H1 (cell line): ENCODE measurements around the gene PTGER3. TPM values are rescaled to one million over a fixed set of nuclear protein-coding genes. Genes with fewer than 3 reads are reported as not detected.

Experiments used
- CTCF ChIA-PET: fragments of 300-600 bp; sonication (Branson Sonifier 250); formaldehyde crosslinking; loops from one replicate; lab custom pipeline; 2021; ENCODE audit not compliant: partially characterized antibody; lab: Charles Lee
- POLR2A ChIA-PET: fragments of 300-600 bp; sonication (Branson Sonifier 250); formaldehyde crosslinking; loops from one replicate; lab custom pipeline; 2021; ENCODE audit warnings: inconsistent platforms; ENCODE audit not compliant: partially characterized antibody; lab: Charles Lee
- DNase-seq, 2 experiments: peaks; one replicate each; pipeline versions ENCODE4 v3.0.0 to v3.0.0-alpha.2; 2010 to 2022; ENCODE audit warnings: low spot score in 2 of 2, low read depth in 1 of 2, mixed read lengths in 1 of 2
- FAIRE-seq: peaks from 2 replicates; lab custom pipeline; 2011; peaks lifted over from hg19 to GRCh38; lab: Jason Lieb, UNC
- H2AFZ ChIP-seq: 2 replicates; pipeline ENCODE4 v1.8.1; 2012; ENCODE audit warnings: low read length, inconsistent platforms
- H2AK5ac ChIP-seq: 2 replicates; pipeline ENCODE4 v1.6.1; 2013; ENCODE audit warnings: low read depth, low read length
- H2BK120ac ChIP-seq: replicated peaks from 2 replicates; pipeline ENCODE3; 2013; ENCODE audit warnings: low read depth, low read length, inconsistent platforms
- H2BK12ac ChIP-seq: 2 replicates; pipeline ENCODE4 v1.6.1; 2013; ENCODE audit warnings: low read depth, low read length
- H2BK15ac ChIP-seq: 2 replicates; pipeline ENCODE4 v1.6.1; 2013; ENCODE audit warnings: low read length
- H2BK20ac ChIP-seq: 2 replicates; pipeline ENCODE4 v1.6.1; 2013; ENCODE audit warnings: low read length
- H2BK5ac ChIP-seq: 2 replicates; pipeline ENCODE4 v1.6.1; 2013; ENCODE audit warnings: low read depth, low read length
- H3K14ac ChIP-seq: 2 replicates; pipeline ENCODE4 v1.6.1; 2013; ENCODE audit warnings: inconsistent platforms; ENCODE audit not compliant: insufficient read length
- H3K18ac ChIP-seq: 2 replicates; pipeline ENCODE4 v1.6.1; 2013; ENCODE audit warnings: low read length; ENCODE audit errors: extremely low read depth
- H3K23ac ChIP-seq: 2 replicates; pipeline ENCODE4 v1.6.1; 2013; ENCODE audit warnings: inconsistent platforms; ENCODE audit not compliant: insufficient read length
- H3K23me2 ChIP-seq: 2 replicates; pipeline ENCODE4 v1.6.1; 2013; ENCODE audit warnings: low read depth, low read length
- H3K27ac ChIP-seq: 2 replicates; pipeline ENCODE4 v1.6.1; 2011; ENCODE audit warnings: low read depth, low read length, inconsistent platforms
- H3K27me3 ChIP-seq, 4 experiments: replicated peaks in 1 of 4; 1 replicate in 1 of 4; 2 replicates in 3 of 4; pipeline versions ENCODE4 v1.6.1 to v1.8.1; 2011 to 2013; ENCODE audit warnings: low read length in 3 of 4, mild to moderate bottlenecking in 3 of 4, inconsistent platforms in 2 of 4, mixed read lengths in 2 of 4, moderate library complexity in 1 of 4; ENCODE audit not compliant: control insufficient read depth in 3 of 4, insufficient read depth in 3 of 4; ENCODE audit errors: extremely low read depth in 1 of 4
- H3K36me3 ChIP-seq, 4 experiments: 2 replicates each; pipeline versions ENCODE4 v1.6.1 to v1.8.1; 2011 to 2013; ENCODE audit warnings: mild to moderate bottlenecking in 4 of 4, low read length in 3 of 4, moderate library complexity in 2 of 4, control low read depth in 1 of 4, inconsistent platforms in 1 of 4; ENCODE audit not compliant: insufficient read depth in 4 of 4, control insufficient read depth in 2 of 4
- H3K4ac ChIP-seq: replicated peaks from 2 replicates; pipeline ENCODE3; 2013; ENCODE audit warnings: low read length, low read depth, mixed read lengths, inconsistent platforms; ENCODE audit not compliant: insufficient read length
- H3K4me1 ChIP-seq, 4 experiments: replicated peaks in 1 of 4; 1 replicate in 1 of 4; 2 replicates in 3 of 4; pipeline versions ENCODE4 v1.6.1 to v1.8.1; 2011 to 2013; ENCODE audit warnings: low read length in 3 of 4, inconsistent platforms in 2 of 4, mixed read lengths in 1 of 4; ENCODE audit not compliant: insufficient read depth in 4 of 4, control insufficient read depth in 3 of 4
- H3K4me2 ChIP-seq, 2 experiments: 2 replicates each; pipeline versions ENCODE4 v1.6.1 to v1.8.1; 2011 to 2013; ENCODE audit warnings: low read depth in 2 of 2, low read length in 2 of 2, control low read depth in 1 of 2, inconsistent platforms in 1 of 2, mild to moderate bottlenecking in 1 of 2; ENCODE audit not compliant: insufficient read depth in 1 of 2
- H3K4me3 ChIP-seq, 4 experiments: fragments of 200-600, 300-600 bp in 1 of 4; sonication (generic), shearing (Covaris generic), sonication (Bioruptor Twin) in 1 of 4; 2 replicates each; pipeline versions ENCODE4 v1.5.1 to v1.8.1; 2011 to 2016; ENCODE audit warnings: low read length in 4 of 4, low read depth in 3 of 4, control low read depth in 2 of 4, inconsistent platforms in 2 of 4, mild to moderate bottlenecking in 2 of 4, mixed read lengths in 1 of 4, moderate library complexity in 1 of 4; ENCODE audit not compliant: insufficient read depth in 2 of 4; ENCODE audit errors: extremely low read depth in 1 of 4
- H3K56ac ChIP-seq: replicated peaks from 2 replicates; pipeline ENCODE3; 2013; ENCODE audit warnings: low read depth, mild to moderate bottlenecking, mixed read lengths, low read length, inconsistent platforms; ENCODE audit not compliant: insufficient read length
- H3K79me1 ChIP-seq: 2 replicates; pipeline ENCODE4 v1.6.1; 2013; ENCODE audit warnings: low read depth, low read length, control low read depth
- H3K79me2 ChIP-seq, 2 experiments: 2 replicates each; pipeline versions ENCODE4 v1.6.1 to v1.8.1; 2012 to 2013; ENCODE audit warnings: low read length in 2 of 2, mild to moderate bottlenecking in 2 of 2, inconsistent platforms in 1 of 2; ENCODE audit not compliant: insufficient read depth in 2 of 2, control insufficient read depth in 1 of 2
- H3K9ac ChIP-seq, 4 experiments: replicated peaks in 1 of 4; 1 replicate in 1 of 4; 2 replicates in 3 of 4; pipeline versions ENCODE4 v1.6.1 to v1.8.1; 2011 to 2013; ENCODE audit warnings: low read depth in 3 of 4, low read length in 3 of 4, control low read depth in 2 of 4, mild to moderate bottlenecking in 2 of 4, moderate library complexity in 2 of 4, inconsistent platforms in 1 of 4; ENCODE audit errors: extremely low read depth in 1 of 4
- H3K9me3 ChIP-seq, 2 experiments: 2 replicates each; pipeline versions ENCODE4 v1.6.1 to v1.8.1; 2012 to 2013; ENCODE audit warnings: mild to moderate bottlenecking in 2 of 2, moderate library complexity in 2 of 2, control low read depth in 1 of 2, inconsistent platforms in 1 of 2, low read depth in 1 of 2, low read length in 1 of 2, mixed read lengths in 1 of 2; ENCODE audit not compliant: insufficient read depth in 2 of 2
- H4K20me1 ChIP-seq, 2 experiments: replicated peaks in 1 of 2; 2 replicates each; pipeline versions ENCODE3 to v1.8.1; 2011 to 2013; ENCODE audit warnings: inconsistent platforms in 2 of 2, low read length in 2 of 2, mild to moderate bottlenecking in 1 of 2; ENCODE audit not compliant: insufficient read depth in 2 of 2, control insufficient read depth in 1 of 2
- H4K5ac ChIP-seq: 2 replicates; pipeline ENCODE4 v1.6.1; 2013; ENCODE audit warnings: low read length, low read depth, mixed read lengths, inconsistent platforms; ENCODE audit not compliant: insufficient read length
- H4K8ac ChIP-seq: 2 replicates; pipeline ENCODE4 v1.8.0; 2013; ENCODE audit warnings: mild to moderate bottlenecking, moderate library complexity, low read length, inconsistent platforms; ENCODE audit not compliant: insufficient read depth; ENCODE audit errors: extremely low read depth
- H4K91ac ChIP-seq: replicated peaks from 2 replicates; pipeline ENCODE3; 2013; ENCODE audit warnings: low read length, mixed read lengths, inconsistent platforms; ENCODE audit not compliant: insufficient read length
- ZNF274 ChIP-seq: IDR thresholded peaks from 2 replicates; pipeline ENCODE4 v1.7.0; 2012; ENCODE audit warnings: low read length, borderline replicate concordance; ENCODE audit errors: extremely low read depth
- WGBS, 2 experiments: shearing (Covaris generic) in 1 of 2; methylation state at CpG; one replicate each; pipeline versions ENCODE4 v1.1.6 to v1.1.7; 2013 to 2015; ENCODE audit warnings: low lambda C conversion rate in 2 of 2, mixed read lengths in 2 of 2, inconsistent platforms in 1 of 2, low coverage in 1 of 2, missing lambda C conversion rate in 1 of 2; ENCODE audit not compliant: insufficient replicate concordance in 2 of 2, insufficient coverage in 1 of 2, insufficient read length in 1 of 2; ENCODE audit errors: extremely low coverage in 1 of 2, missing lambda C conversion rate in 1 of 2; 5-methylcytosine and 5-hydroxymethylcytosine counted together
- polyA plus RNA-seq, 7 experiments: library from polyadenylated mRNA; depleted of rRNA in 3 of 7; stranded (reverse) in 5 of 7; unstranded in 2 of 7; fragments of >200 nt in 5 of 7; fragments of 200-250 nt in 2 of 7; gene quantifications; 1 replicate in 5 of 7; 2 replicates in 1 of 7; 4 replicates in 1 of 7; pipeline versions ENCODE4 v1.2.1 to v1.2.3, GENCODE V29; 2011 to 2013; ENCODE audit warnings: missing spikeins in 2 of 7, mixed read lengths in 2 of 7
- total RNA-seq: library from RNA; stranded (reverse); fragmentation: NEBNext Ultra II Directional; extraction: Animal tissue kit (Norgen Biotek cat#: 25700); gene quantifications from 2 replicates; pipeline ENCODE4 v1.2.1, GENCODE V29; 2021

The PTGER3 gene
- total and polyA plus RNA-seq, 2 of the 8 experiments (the other 6 are each of a cell fraction or from before 2014, with no cell fraction given), result 0.38 to 0.82 TPM

GRCh38 chr1:70930062-70930461 is 117.6 kb downstream of the PTGER3 start:
- CTCF ChIA-PET, result interaction anchor here (0.8 kb wide), 1 partner anchor 245 kb away, joined by 3 read pairs; no protein-coding TSS in a partner anchor
- Histone ChIP-seq H3K9me3 (0 out of 4 replicates have a peak, but pooled peaks cover 0 to 3% of the 10 kb centered on the region in 2 experiments), H2AK5ac (no peak overlapping the region), H3K27me3 (no peaks in the 10 kb centered on the region), H2AFZ (no peak overlapping the region), H3K27ac (no peak overlapping the region), H3K4ac (no peak overlapping the region)
- 78% methylated on average over 1 of the region's 1 CpG; no CpG with 5 or more reads in 1 of the 2 experiments for WGBS, 2 experiments
- DNase-seq, result no peak
- POLR2A ChIA-PET, result no interaction called here
- no peak for TF ChIP-seq ZNF274
- TF ChIP-seq, all 59 proteins: peak for 0
- no peak overlapping the region for H2BK12ac ChIP-seq
- no peak for FAIRE-seq
- no peak overlapping the region for H3K9ac ChIP-seq
- H3K56ac ChIP-seq, result no peak overlapping the region
- H3K4me3 ChIP-seq, result no peak overlapping the region
- no peak overlapping the region for H2BK20ac ChIP-seq
- H3K14ac ChIP-seq, result no peak overlapping the region
- no peaks in the 10 kb centered on the region for H3K79me1 ChIP-seq
- no peaks in the 10 kb centered on the region for H3K23me2 ChIP-seq
- no peak overlapping the region for H4K8ac ChIP-seq
- no peak overlapping the region for H3K4me2 ChIP-seq
- no peaks in the 10 kb centered on the region for H4K20me1 ChIP-seq
- no peak overlapping the region for H2BK5ac ChIP-seq
- H3K23ac ChIP-seq, result no peak overlapping the region
- H3K18ac ChIP-seq, result no peak overlapping the region
- no peak overlapping the region for H4K5ac ChIP-seq
- H4K91ac ChIP-seq, result no peak overlapping the region
- H2BK120ac ChIP-seq, result no peak overlapping the region
- H3K4me1 ChIP-seq, result no peaks in the 10 kb centered on the region
- H3K36me3 ChIP-seq, result no peaks in the 10 kb centered on the region
- no peak overlapping the region for H2BK15ac ChIP-seq
- no peaks in the 10 kb centered on the region for H3K79me2 ChIP-seq
